GM21529 (cell line): ENCODE results near the gene INMT.
"Not testable (repeated sequence)": the region's sequence is repeated elsewhere in the genome, so short reads cannot be mapped to it uniquely, and the experiment has no call there.

Experiments used
- ATAC-seq: cut with Tn5 transposase; IDR thresholded peaks from one replicate; pipeline ENCODE4 v1.9.1; 2021; ENCODE audit not compliant: unreplicated experiment

INMT gene

DNA sequence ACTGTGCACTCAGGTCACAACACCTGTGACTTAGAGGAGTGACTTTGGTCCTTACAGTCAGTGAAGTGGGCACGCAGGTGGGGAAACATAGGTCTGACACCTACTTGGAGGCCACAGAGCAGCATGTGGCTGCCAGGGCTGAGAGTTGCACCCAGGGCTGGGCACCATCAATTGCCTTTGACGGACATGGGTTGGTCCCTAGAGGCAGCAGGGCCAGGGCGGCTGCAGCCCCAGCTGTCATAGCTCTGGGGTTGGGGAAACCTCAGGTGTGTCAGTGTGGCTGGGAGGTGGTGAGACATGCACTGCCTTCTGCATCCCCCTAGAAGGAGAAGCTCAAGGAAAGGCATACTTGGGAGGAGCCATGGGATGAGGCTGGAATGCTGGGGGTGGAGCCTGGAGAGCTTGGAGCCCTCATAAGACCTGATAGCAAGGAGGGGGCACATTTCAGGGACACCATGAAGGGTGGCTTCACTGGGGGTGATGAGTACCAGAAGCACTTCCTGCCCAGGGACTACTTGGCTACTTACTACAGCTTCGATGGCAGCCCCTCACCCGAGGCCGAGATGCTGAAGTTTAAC is at the start of gene INMT:
INMT (plus strand) TSS at position 440 of the 578 bp plus-strand sequence; CDS start at position 456, 16 bp downstream.
- no peak for ATAC-seq

DNA sequence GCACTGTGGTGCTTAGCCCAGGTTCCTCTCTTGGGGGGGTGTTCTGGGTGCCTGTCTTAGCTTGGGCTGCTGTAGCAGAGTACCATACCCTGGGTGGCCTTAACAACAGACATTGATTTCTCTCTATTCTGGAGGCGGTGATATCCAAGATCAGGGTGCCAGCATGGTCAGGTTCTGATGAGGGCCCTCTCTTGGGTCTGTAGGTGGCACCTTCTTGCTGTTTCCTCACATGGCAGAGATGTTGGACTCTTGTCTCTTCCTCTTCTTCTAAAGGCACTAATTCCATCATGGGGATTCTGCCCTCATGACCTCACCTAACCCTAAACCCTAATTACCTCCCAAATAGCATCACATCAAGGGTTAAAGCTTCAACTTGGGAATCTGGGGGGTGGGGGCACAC is 49.7 kb upstream of the INMT start:
- ATAC-seq = no peak

DNA sequence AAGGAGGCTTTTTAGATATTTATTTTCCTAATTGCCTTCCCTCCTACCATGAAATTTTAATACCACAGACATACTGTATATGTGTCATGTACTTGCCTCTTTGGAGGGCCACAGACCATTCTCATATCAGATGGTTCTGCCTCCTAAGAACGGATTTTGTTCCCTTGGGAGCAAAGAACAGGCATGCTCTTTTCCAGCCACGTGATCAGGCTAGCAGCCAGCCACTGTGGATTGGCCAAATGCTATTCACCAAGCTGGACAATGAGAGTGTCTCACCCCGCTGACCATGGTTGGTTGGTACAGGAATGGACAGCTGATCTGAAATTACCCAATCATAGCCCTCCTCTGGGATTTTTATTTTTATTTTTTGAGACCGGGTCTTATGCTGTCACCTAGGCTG is 48.2 kb upstream of the INMT start:
- ATAC-seq = no peak

DNA sequence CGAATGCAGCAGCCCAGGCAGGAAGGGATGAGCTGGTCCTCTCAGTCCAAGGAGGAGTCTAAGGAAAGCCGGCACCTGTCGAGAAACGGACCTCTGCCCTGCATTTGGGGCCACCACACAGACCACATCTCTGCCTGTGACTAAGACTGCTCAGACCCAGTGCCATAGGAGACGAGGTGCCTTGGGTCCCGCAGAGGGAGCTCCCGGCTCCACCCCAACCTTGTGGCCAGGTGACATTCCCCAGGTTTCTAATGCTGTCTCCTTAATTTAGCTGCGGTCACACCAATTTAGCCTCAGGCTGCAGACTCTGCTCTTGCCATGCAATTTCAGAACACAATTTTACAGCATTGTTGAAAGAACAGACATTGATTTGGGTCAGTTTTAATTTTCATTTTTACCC is 46.9 kb upstream of the INMT start:
- ATAC-seq = no peak

DNA sequence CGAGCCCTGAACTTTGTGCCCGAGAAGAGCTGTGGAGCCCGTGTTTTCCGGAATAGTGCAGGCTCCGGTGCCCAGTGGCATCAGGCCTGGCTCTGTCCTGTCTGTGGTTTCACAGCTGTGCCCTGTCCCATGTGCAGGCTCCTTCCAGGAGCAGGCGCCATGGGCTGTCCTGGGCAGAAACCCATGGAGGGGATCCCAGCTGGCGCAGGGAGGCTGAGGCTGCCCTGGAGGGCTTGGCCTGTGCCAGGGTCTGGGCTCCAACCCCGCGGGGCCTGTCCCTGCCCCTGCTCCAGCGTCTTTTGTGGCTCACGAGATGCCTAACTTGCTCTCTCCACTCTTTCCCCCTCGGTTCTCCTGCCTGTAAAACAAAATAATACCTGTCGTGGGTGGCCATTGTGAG is 46.3 kb upstream of the INMT start:
- ATAC-seq = no peak

DNA sequence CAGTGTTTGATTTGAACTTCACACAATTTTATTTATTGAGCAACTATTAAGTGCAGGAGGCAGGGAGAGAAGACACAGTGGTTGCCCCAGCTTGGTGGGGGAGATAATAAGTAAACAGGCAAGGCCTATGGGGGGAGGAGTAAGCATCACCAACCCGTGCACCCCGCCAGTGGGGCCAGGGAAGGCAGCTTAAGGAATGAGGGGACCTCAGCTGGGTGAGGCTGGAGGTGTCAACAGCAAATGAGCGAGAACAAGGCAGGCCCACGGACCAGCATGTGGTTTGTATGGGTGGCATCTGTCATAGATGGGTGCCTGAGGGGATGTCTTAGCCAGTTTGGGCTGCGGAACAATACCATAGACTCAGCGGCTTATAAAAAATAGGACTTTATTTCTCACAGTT is 45.6 kb upstream of the INMT start:
- ATAC-seq = no peak

DNA sequence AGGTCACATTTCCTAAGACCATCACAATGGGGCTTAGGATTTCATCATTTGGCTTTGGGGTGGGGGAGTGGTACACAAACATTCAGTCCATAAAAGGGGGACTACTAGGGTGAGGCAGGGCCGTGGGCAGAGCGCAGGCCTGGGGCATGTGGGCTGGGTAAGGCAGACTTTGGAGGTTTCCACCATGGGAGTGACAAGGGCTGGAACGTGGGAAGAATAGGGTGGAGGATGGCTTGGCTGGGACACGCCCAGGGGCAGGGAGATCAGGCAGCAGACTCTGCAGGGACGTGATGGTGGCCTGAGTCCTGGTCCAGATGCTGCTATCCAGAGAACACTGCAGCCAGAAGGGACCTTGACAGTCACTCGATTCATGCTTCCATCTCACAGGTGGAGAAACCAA is 45.0 kb upstream of the INMT start:
- ATAC-seq = no peak

DNA sequence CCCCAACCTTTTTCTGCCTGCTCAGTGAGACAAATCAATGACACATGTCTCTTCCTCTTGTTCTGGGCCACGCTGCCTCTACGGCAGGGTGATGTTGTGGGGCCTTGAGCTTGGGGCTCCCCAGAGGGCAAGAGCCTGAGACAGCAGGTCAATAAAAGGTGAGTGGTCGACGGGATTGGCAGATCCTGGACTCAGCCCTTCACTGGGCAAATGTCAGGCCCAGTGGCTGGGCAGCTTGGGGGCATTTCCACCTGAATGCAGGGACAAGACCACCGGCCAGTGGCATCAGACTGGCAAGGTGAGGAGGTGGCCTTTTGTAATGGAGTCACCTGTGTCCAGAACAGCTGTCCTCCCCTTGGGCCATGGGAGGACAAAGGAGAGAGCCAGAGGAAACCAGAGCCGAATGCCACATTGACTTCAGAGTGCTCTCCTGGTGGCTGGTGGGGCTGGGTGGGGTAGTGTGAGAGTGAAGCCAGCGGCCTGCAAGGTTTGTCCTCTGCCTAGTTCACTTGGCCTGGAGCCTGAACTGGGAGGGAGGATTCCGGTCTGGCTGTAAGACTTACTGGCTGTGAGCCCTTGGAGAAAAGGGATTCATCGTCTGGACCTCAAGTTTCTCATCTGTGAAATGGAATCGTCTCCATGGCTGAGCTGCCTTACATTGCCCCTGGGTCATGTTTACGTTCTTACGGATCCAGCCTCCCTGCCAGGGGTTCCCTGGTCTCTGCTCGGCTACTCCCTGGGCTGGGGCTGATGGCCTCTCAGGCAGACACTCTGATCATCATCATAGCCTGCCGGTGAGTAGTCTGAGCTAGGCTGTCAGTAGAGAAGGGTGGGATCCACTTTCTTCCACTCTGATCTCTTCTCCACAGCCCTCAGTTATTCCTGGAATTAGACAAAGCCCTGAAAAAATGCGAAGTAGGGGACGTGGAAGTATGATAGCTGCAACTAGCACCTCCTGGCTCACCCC is 44.3 kb upstream of the INMT start:
- ATAC-seq = no peak

DNA sequence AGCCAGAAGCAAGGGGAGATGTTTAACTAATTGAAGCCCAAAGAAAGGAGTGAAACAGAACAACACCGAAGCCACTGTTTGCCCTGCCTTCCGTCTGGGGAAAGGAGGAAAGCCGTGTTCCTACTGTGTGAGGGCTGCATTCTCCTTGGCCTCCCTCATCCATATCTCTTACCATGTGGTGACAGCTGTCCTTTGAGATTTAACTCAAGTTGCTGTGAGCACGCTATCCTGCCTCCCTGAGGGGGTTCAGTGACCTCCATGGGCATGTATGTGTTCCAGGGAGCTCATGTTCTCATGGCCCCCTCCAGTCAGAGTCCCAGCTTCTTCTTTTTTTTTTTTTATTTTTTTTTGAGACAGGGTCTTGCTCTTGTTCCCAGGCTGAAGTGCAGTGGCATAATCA is 43.5 kb upstream of the INMT start:
- ATAC-seq = no peak

DNA sequence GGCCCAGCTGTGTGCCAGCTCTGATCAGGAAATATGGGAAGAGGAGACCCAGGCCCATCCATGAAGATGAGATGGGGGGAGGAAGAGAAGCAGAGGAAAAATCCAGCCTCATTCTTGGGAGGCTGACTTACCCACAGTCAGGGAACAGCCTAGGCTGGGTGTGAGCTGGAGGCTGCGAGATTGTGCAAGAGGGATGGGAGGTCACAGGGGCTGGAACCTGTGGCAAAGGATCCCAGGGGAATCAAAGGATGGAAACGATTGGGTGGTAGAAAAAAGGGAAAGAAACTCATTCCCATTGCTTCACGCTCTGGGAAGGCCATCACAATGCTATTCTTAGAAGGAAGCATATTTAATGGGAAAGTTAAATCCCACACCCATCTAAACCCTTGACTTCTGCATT is 43.0 kb upstream of the INMT start:
- ATAC-seq = no peak

DNA sequence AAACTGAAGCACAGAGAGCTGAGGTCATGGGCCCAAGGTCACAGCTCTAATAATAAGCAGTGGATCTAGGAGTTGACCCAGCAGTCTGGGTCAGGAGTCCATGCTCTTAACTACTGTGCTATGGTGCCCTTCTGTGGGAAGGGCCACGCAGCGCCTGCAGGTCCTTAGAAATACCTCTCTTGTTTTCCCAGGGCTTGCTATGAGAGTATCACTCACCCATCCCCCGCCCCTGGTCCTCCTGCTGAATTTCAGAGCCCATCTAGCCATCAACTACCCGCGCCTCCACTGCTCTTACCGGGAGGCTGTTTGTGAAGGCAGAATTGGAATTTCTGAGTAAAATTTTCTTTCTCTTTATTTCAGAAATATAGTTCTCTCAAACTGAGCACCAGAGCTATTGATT is 42.4 kb upstream of the INMT start:
- ATAC-seq = no peak

DNA sequence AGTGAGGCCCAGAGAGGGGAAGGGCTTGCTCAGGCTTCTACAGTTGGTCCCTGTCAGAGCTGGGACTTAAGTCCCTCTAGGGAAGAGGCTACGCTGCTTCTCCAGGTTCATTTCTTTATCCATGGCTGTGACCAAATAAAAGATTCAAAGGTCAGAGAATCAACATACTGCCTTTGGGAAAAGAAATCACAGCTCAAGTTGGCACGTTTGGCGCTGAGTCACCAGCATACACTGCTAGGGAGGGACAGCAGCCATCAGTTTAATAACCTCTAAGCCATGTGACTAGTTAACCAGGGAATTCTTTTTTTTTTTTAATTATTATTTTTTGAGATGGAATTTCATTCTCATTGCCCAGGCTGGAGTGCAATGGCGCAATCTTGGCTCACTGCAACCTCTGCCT is 41.3 kb upstream of the INMT start:
- ATAC-seq = no peak

DNA sequence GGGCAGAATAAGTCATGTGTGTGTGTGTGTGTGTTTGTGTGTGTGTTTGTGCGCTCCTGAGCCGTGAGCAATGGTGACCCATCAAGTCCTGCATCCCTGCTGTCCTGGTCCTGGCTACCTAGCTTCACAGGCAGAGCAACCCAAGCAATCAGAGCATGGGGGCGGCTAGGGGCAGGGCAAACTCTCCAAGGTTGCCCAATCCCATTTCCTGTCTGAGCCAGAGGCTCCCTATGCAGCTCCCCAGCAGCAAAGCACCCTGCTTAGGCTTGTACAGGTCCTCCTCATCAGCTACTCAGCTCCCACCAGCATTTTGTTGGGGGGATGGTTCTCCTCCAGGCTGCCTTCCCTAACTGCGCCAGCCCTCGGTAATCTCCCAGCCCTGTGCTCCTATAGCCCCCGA is 38.5 kb upstream of the INMT start:
- no peak for ATAC-seq

DNA sequence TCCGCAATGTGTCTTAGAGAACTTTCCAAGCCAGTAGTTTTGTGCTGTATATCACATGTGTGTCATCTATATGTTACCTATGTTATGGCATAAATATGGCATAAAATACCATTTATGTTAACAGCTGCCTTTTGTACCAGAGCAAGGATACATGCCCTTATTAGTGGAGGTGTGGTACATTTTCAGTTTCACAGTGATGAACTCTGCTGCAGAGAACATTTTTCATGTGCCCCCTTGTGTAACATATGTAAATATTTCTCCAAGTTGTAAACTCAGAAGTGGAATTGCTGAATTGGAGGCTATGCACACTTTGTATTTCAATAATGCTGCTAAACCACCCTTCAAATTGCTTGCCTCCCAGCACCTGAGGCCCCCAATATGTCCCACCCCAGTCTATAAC is 37.8 kb upstream of the INMT start:
- no peak for ATAC-seq

DNA sequence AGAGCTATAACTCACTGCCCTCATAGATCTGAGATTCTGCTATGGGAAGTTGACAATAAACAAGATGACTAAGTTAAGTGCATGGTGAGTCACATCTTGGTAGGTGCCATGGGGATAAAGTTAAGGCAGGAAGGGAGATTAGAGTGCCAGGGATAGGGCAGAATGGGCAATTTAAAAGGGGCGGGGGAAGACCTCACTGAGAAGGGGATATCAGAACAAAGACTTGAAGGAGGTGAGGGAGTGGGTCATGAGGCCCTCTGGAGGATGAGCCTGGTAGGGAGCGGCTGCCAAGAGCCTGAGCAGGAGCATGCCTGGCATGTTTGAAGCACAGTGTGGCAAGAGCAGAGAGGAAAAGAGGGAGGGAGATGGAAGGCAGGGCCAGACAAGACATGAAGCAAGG is 34.8 kb upstream of the INMT start:
- ATAC-seq = no peak

DNA sequence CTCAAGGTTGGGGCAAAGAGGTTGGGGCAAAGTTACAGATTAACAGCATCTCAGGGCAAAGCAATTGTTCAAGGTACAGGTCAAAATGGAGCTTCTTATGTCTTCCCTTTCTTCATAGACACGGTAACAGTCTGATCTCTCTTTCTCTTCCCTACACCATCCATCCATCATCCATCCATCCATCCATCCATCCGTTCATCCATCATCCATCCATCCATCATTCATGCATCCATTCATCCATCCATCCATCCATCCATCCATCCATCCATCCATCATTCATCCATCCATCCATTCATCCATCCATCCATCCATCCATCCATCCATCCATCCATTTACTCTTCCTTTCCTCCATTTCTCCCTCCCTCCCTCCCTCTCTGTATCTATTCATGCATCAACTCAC is 32.5 kb upstream of the INMT start:
- ATAC-seq = not testable (repeated sequence)

DNA sequence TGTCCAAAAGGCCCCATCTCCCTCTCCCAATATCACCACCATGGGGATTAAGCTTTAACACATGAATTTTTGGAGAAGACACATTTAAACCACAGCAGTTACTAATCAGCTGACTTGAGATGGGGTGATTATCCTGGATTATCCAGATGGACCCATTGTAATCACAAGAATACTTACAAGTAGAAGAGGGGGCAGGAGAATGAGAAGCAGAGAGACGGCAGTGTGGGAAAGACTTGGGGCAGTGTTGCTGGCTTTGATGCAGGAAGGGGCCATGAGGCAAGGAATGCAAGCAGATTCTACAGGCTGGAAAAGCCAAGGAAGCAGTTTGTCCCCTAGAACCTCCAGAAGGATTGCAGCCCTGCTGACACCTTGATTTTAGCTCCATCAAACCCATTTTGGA is 30.7 kb upstream of the INMT start:
- no peak for ATAC-seq

DNA sequence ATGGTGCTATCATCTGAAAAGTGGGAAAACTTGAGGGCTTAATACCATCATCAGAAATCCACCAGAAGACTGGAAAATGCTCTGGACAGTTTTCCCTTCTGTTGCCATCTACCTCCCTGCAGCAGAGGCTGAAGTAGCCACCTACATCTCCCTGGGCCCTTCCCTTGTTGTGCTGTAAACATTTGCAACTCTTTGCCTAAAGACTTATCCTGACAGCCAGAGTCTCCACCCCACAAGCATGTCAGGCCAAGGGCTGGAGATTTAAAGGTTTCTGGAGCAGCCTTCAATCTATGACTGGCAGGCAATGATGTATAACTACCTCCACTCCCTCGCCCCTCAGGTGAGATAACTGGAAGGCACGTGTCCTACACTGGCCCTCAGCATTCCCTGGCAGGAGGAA is 29.7 kb upstream of the INMT start:
- ATAC-seq = no peak

DNA sequence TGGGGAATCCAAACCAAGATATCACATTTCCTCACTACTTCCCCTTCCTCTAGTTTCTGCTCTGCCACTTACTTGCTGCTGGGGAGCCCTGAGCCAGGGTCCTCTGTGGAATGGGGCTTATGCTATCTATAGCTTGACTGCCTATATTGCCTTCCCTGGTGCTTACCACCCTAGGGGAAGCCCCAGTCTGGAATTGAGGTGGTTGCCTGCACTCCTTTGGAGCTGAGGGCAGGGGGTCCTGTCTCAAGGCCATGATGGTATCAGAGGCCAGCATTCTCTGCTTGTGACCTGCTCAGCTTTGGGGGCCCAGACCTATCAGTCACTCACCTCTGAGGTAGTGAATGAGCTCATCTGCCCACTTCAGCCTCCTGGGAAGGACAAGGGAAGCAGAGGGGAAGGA is 29.3 kb upstream of the INMT start:
- no peak for ATAC-seq

DNA sequence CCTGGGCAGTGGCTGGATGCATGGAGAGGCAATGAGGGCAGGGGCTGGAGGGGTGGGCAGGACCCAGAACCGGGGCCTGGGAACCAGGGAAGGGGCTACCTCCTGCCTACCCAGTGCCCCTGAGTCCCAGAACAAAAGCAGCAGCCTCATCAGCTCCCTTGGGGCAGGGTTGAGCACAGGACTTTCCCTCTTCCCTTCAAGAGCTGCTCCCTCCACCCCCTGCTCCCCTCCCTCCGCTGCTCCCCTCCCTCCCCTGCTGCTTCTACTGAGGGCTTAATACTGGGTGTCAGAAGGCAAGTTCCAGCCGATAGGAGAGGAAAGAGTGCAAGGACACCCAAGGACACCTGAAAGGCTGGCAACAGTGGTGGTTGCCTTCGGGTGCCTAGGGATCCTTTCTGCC is 28.2 kb upstream of the INMT start:
- no peak for ATAC-seq

DNA sequence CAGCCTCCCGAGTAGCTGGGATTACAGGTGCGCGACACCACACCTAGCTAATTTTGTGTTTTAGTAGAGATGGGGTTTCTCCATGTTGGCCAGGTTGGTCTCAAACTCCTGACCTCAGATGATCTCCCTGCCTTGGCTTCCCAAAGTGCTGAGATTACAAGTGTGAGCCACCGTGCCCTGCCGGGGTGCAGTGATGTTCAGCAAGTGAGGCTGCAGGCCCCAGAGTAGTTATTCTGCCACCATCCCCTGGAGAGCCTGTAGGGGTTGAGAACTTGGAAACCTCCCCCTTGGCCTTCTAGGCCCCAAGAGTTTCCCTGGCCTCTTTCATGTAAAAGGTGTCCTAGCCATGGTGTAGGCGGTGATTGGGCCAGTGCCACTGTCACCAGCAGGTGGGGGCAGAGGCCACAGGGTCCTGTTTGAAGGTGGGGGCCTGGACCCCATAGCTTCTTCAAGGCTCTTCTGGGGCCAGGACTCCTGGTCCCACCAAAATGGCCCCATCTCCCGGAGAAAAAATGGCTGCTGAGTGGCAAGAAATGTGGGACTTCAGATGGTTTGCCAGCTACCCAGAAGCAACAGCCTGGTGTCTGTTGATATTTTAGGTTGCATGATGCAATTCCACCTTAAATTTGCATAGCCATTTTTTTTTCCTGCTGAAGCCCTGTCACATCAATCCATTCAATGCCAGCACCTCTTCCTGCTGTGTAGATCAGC is 25.5 kb upstream of the INMT start:
- ATAC-seq = no peak
